Measurements from ENCODE around the gene KRT78. TPM values are rescaled to one million over a fixed set of nuclear protein-coding genes. Genes with fewer than 3 reads are reported as not detected.

KRT78 gene
- total RNA-seq, 1 donor = not detected

DNA sequence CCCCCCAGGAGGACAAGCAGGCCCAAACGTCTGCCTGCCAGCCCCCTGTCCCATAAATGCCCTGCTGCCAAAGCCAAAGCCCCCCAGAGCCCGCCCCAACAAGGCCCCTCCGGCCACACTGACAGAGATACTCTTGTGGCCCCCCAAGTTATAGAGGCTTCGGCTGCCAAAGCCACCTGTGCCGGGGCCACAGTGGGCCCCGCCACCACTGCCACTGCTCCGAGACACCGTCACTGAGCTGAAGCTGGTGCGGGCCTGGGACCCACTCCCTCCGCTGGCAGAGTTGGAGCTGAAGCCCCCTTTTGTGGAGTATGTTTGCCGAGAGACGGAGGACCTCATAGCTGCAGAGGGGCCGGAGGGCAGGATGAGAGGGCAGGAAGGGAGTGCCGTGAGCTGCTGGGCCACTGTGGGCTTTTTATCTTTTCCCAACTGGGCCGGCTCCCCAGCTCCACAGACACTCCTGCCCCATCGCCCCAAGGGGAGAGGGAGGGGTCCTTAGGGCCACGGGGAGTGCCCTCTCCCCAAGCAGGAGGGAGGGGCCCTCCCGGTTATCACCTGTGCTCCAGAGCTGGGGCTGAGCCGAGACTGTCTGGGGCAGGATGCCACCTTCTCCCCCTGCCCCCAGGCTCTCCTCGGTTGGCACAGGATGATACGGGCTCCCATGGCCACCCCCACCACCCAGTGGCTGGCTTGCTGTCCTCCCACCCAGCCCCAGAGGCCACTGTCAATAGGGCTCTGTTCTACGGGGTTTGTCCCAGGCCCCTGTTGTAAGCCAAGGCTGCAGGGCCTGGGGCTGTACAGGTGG, 14.7 kb downstream of the KRT78 start, which contains the start of gene KRT79:
Gene KRT79, minus strand, starts transcription at position 390 of the 805 bp plus-strand sequence. Its CDS starts 51 bp downstream, at position 339.
- no peak within 1 kb of the TSS for H3K4me3 ChIP-seq (ENCODE audit: low read depth, low read length)
- TF ChIP-seq, protein P1, sequence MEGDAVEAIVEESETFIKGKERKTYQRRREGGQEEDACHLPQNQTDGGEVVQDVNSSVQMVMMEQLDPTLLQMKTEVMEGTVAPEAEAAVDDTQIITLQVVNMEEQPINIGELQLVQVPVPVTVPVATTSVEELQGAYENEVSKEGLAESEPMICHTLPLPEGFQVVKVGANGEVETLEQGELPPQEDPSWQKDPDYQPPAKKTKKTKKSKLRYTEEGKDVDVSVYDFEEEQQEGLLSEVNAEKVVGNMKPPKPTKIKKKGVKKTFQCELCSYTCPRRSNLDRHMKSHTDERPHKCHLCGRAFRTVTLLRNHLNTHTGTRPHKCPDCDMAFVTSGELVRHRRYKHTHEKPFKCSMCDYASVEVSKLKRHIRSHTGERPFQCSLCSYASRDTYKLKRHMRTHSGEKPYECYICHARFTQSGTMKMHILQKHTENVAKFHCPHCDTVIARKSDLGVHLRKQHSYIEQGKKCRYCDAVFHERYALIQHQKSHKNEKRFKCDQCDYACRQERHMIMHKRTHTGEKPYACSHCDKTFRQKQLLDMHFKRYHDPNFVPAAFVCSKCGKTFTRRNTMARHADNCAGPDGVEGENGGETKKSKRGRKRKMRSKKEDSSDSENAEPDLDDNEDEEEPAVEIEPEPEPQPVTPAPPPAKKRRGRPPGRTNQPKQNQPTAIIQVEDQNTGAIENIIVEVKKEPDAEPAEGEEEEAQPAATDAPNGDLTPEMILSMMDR (IDR thresholded peaks at IDR 0.05; ENCODE audit: insufficient read depth, low read length) = no peak
- DNase-seq (ENCODE audit: low read depth) = no peak

DNA sequence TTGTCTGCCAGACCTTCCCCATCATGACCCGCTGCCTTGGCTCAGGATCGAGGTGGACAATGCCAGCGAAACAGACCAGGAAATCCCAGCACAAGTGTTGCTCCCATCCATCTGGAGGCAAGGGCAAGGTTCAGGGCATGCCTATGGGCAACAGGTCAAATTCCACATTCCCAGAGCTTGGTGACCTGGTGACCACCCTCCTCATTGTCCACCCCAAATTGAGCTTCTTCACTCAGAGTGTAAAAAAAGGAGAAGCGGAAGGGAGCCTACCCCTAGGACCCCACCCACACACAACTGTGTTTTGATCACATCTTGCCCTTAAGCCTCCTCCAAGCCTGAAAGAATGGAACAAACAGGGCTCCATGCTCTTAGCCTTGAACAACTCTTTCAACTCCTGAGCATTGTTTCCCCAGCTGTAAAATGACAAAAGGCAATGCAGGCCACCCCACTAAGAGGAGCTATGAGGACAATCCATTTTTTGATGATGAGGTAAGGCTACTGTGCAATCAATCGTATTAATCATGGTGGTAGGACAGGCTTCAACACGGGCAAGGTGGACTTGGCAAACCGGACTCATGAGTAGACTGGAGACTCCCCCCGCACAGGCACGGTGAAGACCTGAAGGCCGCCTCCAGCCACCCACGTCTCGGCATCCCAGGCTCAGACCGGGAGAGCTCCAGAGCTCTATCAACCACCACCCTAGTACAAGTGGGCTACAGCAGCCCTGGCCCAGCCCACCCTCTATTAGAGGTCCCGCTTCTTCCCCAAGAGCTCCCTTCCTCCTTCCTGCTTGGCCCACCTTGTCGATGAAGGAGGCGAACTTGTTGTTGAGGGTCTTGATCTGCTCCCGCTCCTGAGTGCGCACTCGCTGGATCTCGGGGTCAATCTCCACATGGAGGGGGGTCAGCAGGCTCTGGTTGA, 15.5 kb downstream of the KRT78 start:
- no peak for DNase-seq (ENCODE audit: low read depth)

DNA sequence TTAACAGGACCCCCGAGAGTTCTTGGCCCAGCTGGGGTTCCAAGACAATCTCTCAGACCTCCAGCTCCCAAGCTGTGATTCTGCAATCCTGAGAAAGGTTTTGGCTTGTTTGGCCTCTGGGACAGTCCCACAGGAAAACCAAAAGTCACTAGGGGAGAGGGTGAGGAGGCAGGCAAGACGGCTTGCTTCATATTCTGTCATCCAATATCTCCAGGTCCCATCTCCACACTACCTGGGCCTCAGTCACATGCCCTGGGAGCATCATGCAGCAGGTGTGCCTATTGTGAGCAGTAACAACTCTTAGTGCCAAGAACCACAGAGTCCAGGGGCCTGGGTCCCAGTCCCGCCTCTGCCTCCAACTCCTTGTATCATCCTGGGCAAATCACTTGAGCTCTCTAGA, 16.3 kb downstream of the KRT78 start:
- no peak overlapping the region for H3K4me3 ChIP-seq (ENCODE audit: low read depth, low read length)
- TF ChIP-seq, protein P1 (IDR thresholded peaks at IDR 0.05; ENCODE audit: insufficient read depth, low read length) = no peak
- DNase-seq (ENCODE audit: low read depth) = no peak

More for the DNA sequence above, 15.5 kb downstream of the KRT78 start:
- no peak overlapping the region for H3K4me3 ChIP-seq (ENCODE audit: low read depth, low read length)
- TF ChIP-seq, protein P1 (IDR thresholded peaks at IDR 0.05; ENCODE audit: insufficient read depth, low read length) = no peak

DNA sequence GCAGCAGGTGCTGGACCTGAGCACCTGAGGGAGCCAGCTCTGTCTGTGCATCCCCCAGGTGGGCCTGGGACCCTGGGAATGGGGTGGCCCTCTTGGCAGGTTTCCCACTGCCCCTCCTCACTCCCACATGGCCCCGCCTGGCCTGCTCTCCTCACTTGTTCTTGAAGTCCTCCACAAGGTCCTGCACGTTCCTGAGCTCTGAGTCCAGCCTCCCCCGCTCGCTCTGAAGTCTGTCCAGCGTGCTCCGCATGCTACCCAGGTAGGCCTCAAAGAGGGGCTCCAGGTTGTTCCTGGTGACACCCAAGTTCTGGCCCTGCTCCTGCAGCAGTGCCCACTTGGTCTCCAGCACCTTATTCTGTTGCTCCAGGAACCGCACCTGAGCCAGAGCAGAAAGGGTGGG, 17.5 kb downstream of the KRT78 start:
- TF ChIP-seq, protein P1 (IDR thresholded peaks at IDR 0.05; ENCODE audit: insufficient read depth, low read length) = no peak
- DNase-seq (ENCODE audit: low read depth) = no peak
- no peak overlapping the region for H3K4me3 ChIP-seq (ENCODE audit: low read depth, low read length)

DNA sequence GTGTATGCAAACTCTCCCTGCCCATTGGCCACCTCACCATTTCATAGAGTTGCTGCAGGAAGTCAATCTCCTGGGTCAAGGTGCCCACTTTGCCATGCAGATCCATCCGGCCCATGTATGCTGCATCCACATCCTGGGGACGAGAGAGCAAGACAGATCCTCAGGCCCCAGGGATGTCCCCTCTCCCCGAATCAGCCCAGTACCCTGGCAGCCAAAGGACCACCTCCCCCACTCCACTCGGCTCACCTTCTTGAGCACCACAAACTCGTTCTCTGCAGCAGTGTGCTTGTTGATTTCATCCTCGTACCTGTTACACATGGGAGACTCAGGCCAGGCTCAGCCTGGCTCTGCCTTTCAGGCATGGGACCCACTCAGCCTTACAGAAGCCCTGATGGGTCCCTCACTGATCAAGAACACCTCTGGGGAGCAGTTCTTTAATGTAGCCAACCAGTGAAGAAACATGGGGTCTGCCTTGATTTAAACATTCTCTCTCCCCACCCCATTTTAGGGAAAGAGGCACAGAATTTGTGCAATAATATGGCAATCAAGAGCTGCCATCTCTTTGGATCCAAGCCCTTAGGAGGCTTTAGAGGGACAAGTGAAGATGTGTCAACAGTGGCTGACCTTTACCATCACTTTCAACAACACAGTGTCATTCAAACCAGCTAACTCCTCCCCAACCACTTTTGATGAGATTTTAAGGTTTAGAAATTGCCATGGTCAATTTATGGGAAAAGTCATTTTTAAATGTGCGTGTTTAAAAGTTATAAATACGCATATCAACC, 18.6 kb downstream of the KRT78 start:
- TF ChIP-seq, protein P1 (IDR thresholded peaks at IDR 0.05; ENCODE audit: insufficient read depth, low read length) = no peak
- no peak for DNase-seq (ENCODE audit: low read depth)

DNA sequence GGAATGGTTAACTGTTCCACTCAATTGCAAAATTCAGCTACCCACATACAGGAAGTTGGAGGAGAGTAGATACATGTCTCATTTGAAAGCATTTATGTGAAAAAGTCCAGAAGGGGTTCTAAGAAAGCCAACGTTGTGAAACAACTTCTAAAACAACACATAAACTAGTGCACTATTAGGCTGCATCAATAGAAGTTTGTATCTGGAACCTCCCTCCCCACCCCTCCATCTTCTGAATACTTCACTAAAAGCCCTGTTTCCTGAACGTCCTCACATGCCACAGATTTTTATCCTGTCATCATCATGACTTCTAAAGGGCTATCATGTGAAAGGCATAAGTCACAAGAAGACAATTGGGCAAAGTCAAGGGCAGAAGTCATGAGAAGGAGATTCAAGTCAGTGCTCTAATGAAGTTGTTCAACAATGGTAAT, 20.2 kb downstream of the KRT78 start:
- TF ChIP-seq, protein P1 (IDR thresholded peaks at IDR 0.05; ENCODE audit: insufficient read depth, low read length) = no peak
- peak; percentile 27 for DNase-seq (ENCODE audit: low read depth)
- no peak overlapping the region for H3K4me3 ChIP-seq (ENCODE audit: low read depth, low read length)

More for the DNA sequence above, 18.6 kb downstream of the KRT78 start:
- no peak overlapping the region for H3K4me3 ChIP-seq (ENCODE audit: low read depth, low read length)
